ENCODE measurements around the gene ALG11.

- TF ChIP-seq POLR2AphosphoS5 (IDR thresholded peaks at IDR 0.05) (no peak), TAF1 (IDR thresholded peaks at IDR 0.05; ENCODE audit: low read depth) (no peak), SMC3 (conservative IDR thresholded peaks at IDR 0.05; ENCODE audit: poor library complexity) (no peak), CTCF (IDR thresholded peaks at IDR 0.05; ENCODE audit: poor library complexity, severe bottlenecking) (no peak), EZH2 (IDR thresholded peaks at IDR 0.05; ENCODE audit: borderline replicate concordance, insufficient read depth, low read length, poor library complexity, severe bottlenecking) (no peak)
Observed at GRCh38 chr13:52022356-52022755, 10.2 kb downstream of the ALG11 start.
